Measurements from ENCODE around the gene RHOF.

Gene RHOF

GRCh38 chr12:121819212-121819949 lies 25.9 kb upstream of the RHOF start:
- POLR2A ChIA-PET: no interaction called here
- no peak for DNase-seq (ENCODE audit: extremely low spot score)

GRCh38 chr12:121817648-121818043 lies 24.2 kb upstream of the RHOF start:
- POLR2A ChIA-PET: no interaction called here
- no peak for TF ChIP-seq NFRKB (IDR thresholded peaks at IDR 0.05)
- no peak for TF ChIP-seq ELF4 (IDR thresholded peaks at IDR 0.05)
- TF ChIP-seq ZNF384 (IDR thresholded peaks at IDR 0.05): no peak
- TF ChIP-seq FOXK2 (IDR thresholded peaks at IDR 0.05): no peak
- TF ChIP-seq SP1 (IDR thresholded peaks at IDR 0.05): no peak
- no peak for TF ChIP-seq L3MBTL2 (conservative IDR thresholded peaks at IDR 0.05)
- no peak for TF ChIP-seq FOXA1 (IDR thresholded peaks at IDR 0.05)
- TF ChIP-seq HDGF (IDR thresholded peaks at IDR 0.05; ENCODE audit: borderline replicate concordance): no peak
- no peak for TF ChIP-seq LEF1 (IDR thresholded peaks at IDR 0.05; ENCODE audit: borderline replicate concordance)
- no peak for TF ChIP-seq SUZ12 (IDR thresholded peaks at IDR 0.05)
- no peak for TF ChIP-seq CTBP1 (IDR thresholded peaks at IDR 0.05; ENCODE audit: borderline replicate concordance)
- TF ChIP-seq FOXM1 (IDR thresholded peaks at IDR 0.05; ENCODE audit: borderline replicate concordance): no peak
- no peak for TF ChIP-seq BHLHE40 (IDR thresholded peaks at IDR 0.05; ENCODE audit: borderline replicate concordance)
- TF ChIP-seq PKNOX1 (IDR thresholded peaks at IDR 0.05): no peak
- CTCF ChIA-PET: interaction anchor here (3.4 kb wide), 1 partner anchor 23 kb away, joined by 19 read pairs; the partner anchor contains the start of gene RHOF
- DNase-seq (ENCODE audit: extremely low spot score): no peak

More at GRCh38 chr12:121819212-121819949, 25.9 kb upstream of the RHOF start:
- CTCF ChIA-PET: no interaction called here
- TF ChIP-seq NFRKB (IDR thresholded peaks at IDR 0.05): no peak
- TF ChIP-seq FOXA1 (IDR thresholded peaks at IDR 0.05): no peak
- TF ChIP-seq ARNT (IDR thresholded peaks at IDR 0.05): no peak
- TF ChIP-seq ZNF384 (IDR thresholded peaks at IDR 0.05): no peak
- no peak for TF ChIP-seq SUZ12 (IDR thresholded peaks at IDR 0.05)
- no peak for TF ChIP-seq TARDBP (IDR thresholded peaks at IDR 0.05)
- no peak for TF ChIP-seq PKNOX1 (IDR thresholded peaks at IDR 0.05)
- TF ChIP-seq ELF4 (IDR thresholded peaks at IDR 0.05): no peak

- no peak for TF ChIP-seq FOXM1 (IDR thresholded peaks at IDR 0.05; ENCODE audit: borderline replicate concordance)
- no peak for TF ChIP-seq NFRKB (IDR thresholded peaks at IDR 0.05)
- no peak for TF ChIP-seq HDGF (IDR thresholded peaks at IDR 0.05; ENCODE audit: borderline replicate concordance)
- TF ChIP-seq ELF4 (IDR thresholded peaks at IDR 0.05): no peak
- no peak for TF ChIP-seq BHLHE40 (IDR thresholded peaks at IDR 0.05; ENCODE audit: borderline replicate concordance)
- no peak for TF ChIP-seq SUZ12 (IDR thresholded peaks at IDR 0.05)
- TF ChIP-seq FOXK2 (IDR thresholded peaks at IDR 0.05): no peak
- TF ChIP-seq ARNT (IDR thresholded peaks at IDR 0.05): no peak
- TF ChIP-seq FOXA1 (IDR thresholded peaks at IDR 0.05): no peak
- TF ChIP-seq CTBP1 (IDR thresholded peaks at IDR 0.05; ENCODE audit: borderline replicate concordance): no peak
- TF ChIP-seq ZNF384 (IDR thresholded peaks at IDR 0.05): no peak
- no peak for DNase-seq (ENCODE audit: extremely low spot score)
- ChIA-PET CTCF (interaction anchor here (1.1 to 3.4 kb wide), 2 partner anchors 23 to 71 kb away, joined by 3 to 19 read pairs; partner anchors contain the start of genes PSMD9 and RHOF), POLR2A (interaction anchor here (1.1 kb wide), 1 partner anchor 23 kb away, joined by 4 read pairs; no protein-coding TSS in a partner anchor)
These were observed 23.6 kb upstream of the RHOF start for GRCh38 chr12:121816925-121817647.

GRCh38 chr12:121815263-121815662 lies 21.8 kb upstream of the RHOF start:
- CTCF ChIA-PET: interaction anchor here (0.7 to 3.4 kb wide), 2 partner anchors 8 to 21 kb away, joined by 3 to 19 read pairs; partner anchors contain the start of gene RHOF
- no peak for TF ChIP-seq NFRKB (IDR thresholded peaks at IDR 0.05)
- no peak for TF ChIP-seq CTBP1 (IDR thresholded peaks at IDR 0.05; ENCODE audit: borderline replicate concordance)
- TF ChIP-seq HDGF (IDR thresholded peaks at IDR 0.05; ENCODE audit: borderline replicate concordance): no peak
- no peak for TF ChIP-seq FOXA1 (IDR thresholded peaks at IDR 0.05)
- no peak for TF ChIP-seq FOXK2 (IDR thresholded peaks at IDR 0.05)
- no peak for TF ChIP-seq PKNOX1 (IDR thresholded peaks at IDR 0.05)
- DNase-seq (ENCODE audit: extremely low spot score): no peak
- POLR2A ChIA-PET: no interaction called here

GRCh38 chr12:121814429-121815119 lies 21.1 kb upstream of the RHOF start:
- DNase-seq (ENCODE audit: extremely low spot score): no peak
- no peak for TF ChIP-seq TARDBP (IDR thresholded peaks at IDR 0.05)
- no peak for TF ChIP-seq SP1 (IDR thresholded peaks at IDR 0.05)
- no peak for TF ChIP-seq ARNT (IDR thresholded peaks at IDR 0.05)
- TF ChIP-seq ZNF384 (IDR thresholded peaks at IDR 0.05): no peak
- no peak for TF ChIP-seq L3MBTL2 (conservative IDR thresholded peaks at IDR 0.05)
- TF ChIP-seq ELF4 (IDR thresholded peaks at IDR 0.05): no peak
- TF ChIP-seq FOXM1 (IDR thresholded peaks at IDR 0.05; ENCODE audit: borderline replicate concordance): no peak
- no peak for TF ChIP-seq SUZ12 (IDR thresholded peaks at IDR 0.05)
- no peak for TF ChIP-seq PKNOX1 (IDR thresholded peaks at IDR 0.05)
- TF ChIP-seq FOXA1 (IDR thresholded peaks at IDR 0.05): no peak
- no peak for TF ChIP-seq BHLHE40 (IDR thresholded peaks at IDR 0.05; ENCODE audit: borderline replicate concordance)
- TF ChIP-seq CTBP1 (IDR thresholded peaks at IDR 0.05; ENCODE audit: borderline replicate concordance): no peak
- TF ChIP-seq NFRKB (IDR thresholded peaks at IDR 0.05): no peak
- no peak for TF ChIP-seq LEF1 (IDR thresholded peaks at IDR 0.05; ENCODE audit: borderline replicate concordance)
- TF ChIP-seq HDGF (IDR thresholded peaks at IDR 0.05; ENCODE audit: borderline replicate concordance): no peak
- no peak for TF ChIP-seq FOXK2 (IDR thresholded peaks at IDR 0.05)
- ChIA-PET POLR2A (no interaction called here), CTCF (interaction anchor here (3.4 kb wide), 1 partner anchor 20 kb away, joined by 19 read pairs; the partner anchor contains the start of gene RHOF)
